Testis (tissue), 3 donors: ENCODE results near the gene COPS7A. TPM values are rescaled to one million over a fixed set of nuclear protein-coding genes. Genes with fewer than 3 reads are reported as not detected.

Experiments
- DNase-seq: peaks from one replicate; pipeline ENCODE4 v3.0.0-alpha.2; 2019
- H3K27ac ChIP-seq, 2 donors: fragments of 200-600 bp; sonication (generic); one replicate each; pipeline ENCODE4 v1.5.1; 2019
- H3K27me3 ChIP-seq: fragments of 200-600 bp; sonication (generic); one replicate; pipeline ENCODE4 v1.5.1; 2019
- H3K36me3 ChIP-seq: fragments of 200-600 bp; sonication (generic); one replicate; pipeline ENCODE4 v1.5.1; 2017; ENCODE audit warnings: low read depth; ENCODE audit errors: missing control alignments
- H3K4me1 ChIP-seq: fragments of 200-600 bp; sonication (generic); one replicate; pipeline ENCODE4 v1.5.1; 2019
- H3K4me3 ChIP-seq, 2 donors: fragments of 200-600 bp; sonication (generic); one replicate each; pipeline ENCODE4 v1.5.1; 2017 to 2019
- H3K9me3 ChIP-seq: fragments of 200-600 bp; sonication (generic); one replicate; pipeline ENCODE4 v1.5.1; 2017
- POLR2A ChIP-seq: fragments of 450-650 bp; IDR thresholded peaks from one replicate; pipeline ENCODE4 v1.6.1; 2017; ENCODE audit warnings: antibody characterized with exemption, mild to moderate bottlenecking, moderate library complexity
- WGBS, 2 donors: methylation state at CpG; one replicate each; pipeline ENCODE4 v1.1.5; 2018; 5-methylcytosine and 5-hydroxymethylcytosine counted together
- intact Hi-C: fragments of 100-400 bp; cut with DNase I; formaldehyde crosslinking; loops from one replicate; pipeline ENCODE4 v1.15.1; 2023; ENCODE audit warnings: low total_unique reads
- polyA plus RNA-seq: library from polyadenylated mRNA; stranded (reverse); fragments of 350-450 nt; fragmentation: Illumina TruSeq; extraction: RNeasy Lipid Tissue Mini Kit (QIAGEN cat#74804); gene quantifications from one replicate; pipeline ENCODE4 v1.2.3, GENCODE V29; 2014; ENCODE audit warnings: low read depth, low replicate concordance; ENCODE audit not compliant: insufficient read depth
- total RNA-seq, 2 donors: library from RNA; depleted of rRNA; stranded (reverse); fragments of >200 nt; gene quantifications; one replicate each; pipeline ENCODE4 v1.2.3, GENCODE V29; 2016
- TF ChIP-seq, protein P1 (sequence below), 3 experiments: fragments of 450-650 bp in 2 of 3; fragments of 200-600 bp in 1 of 3; sonication (generic) in 1 of 3; IDR thresholded peaks; one replicate each; pipeline ENCODE4 v1.5.1; 2016 to 2019; ENCODE audit warnings: antibody characterized with exemption in 3 of 3, mild to moderate bottlenecking in 2 of 3, moderate library complexity in 1 of 3

COPS7A gene
- total and polyA plus RNA-seq, 3 donors from 2014 or later: 68.3 to 82.4 (median 69.4) TPM

DNA sequence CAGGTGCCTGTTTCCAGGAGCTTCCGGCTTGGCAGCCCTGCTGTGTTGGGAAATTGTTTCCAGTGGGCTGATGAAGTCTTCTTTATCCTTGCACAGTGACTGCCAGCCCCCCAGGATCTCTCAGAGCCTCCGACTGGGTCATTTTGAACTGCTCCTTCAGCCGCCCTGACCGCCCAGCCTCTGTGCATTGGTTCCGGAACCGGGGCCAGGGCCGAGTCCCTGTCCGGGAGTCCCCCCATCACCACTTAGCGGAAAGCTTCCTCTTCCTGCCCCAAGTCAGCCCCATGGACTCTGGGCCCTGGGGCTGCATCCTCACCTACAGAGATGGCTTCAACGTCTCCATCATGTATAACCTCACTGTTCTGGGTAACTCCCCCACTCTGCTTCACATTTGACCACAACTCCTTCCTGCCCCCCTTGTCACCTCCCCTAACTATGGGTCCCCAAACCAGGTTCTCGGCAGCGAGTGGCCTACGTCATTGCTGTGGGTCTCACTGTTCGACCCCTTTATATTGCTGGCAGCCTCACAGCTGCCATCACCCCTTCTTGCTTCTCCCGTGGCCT is 50.7 kb downstream of the COPS7A start:
- Histone ChIP-seq H3K4me3 (no peak overlapping the region), H3K9me3 (no peaks in the 10 kb centered on the region), H3K27ac (peak overlapping the region; percentile 50 to 66), H3K36me3 (no peaks in the 10 kb centered on the region), H3K4me1 (peaks cover 44% of the 10 kb centered on the region), H3K27me3 (no peaks in the 10 kb centered on the region)
- intact Hi-C loops: loop anchor here (10.0 kb wide), 1 partner anchor 50 kb away; the partner anchor contains the start of genes GPR162 and P3H3
- WGBS, 2 donors: 82 to 85% methylated on average over 15 of the region's 15 CpGs
- DNase-seq: no peak
- TF ChIP-seq, protein P1, sequence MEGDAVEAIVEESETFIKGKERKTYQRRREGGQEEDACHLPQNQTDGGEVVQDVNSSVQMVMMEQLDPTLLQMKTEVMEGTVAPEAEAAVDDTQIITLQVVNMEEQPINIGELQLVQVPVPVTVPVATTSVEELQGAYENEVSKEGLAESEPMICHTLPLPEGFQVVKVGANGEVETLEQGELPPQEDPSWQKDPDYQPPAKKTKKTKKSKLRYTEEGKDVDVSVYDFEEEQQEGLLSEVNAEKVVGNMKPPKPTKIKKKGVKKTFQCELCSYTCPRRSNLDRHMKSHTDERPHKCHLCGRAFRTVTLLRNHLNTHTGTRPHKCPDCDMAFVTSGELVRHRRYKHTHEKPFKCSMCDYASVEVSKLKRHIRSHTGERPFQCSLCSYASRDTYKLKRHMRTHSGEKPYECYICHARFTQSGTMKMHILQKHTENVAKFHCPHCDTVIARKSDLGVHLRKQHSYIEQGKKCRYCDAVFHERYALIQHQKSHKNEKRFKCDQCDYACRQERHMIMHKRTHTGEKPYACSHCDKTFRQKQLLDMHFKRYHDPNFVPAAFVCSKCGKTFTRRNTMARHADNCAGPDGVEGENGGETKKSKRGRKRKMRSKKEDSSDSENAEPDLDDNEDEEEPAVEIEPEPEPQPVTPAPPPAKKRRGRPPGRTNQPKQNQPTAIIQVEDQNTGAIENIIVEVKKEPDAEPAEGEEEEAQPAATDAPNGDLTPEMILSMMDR (IDR thresholded peaks at IDR 0.05): no peak
- no peak for TF ChIP-seq POLR2A

DNA sequence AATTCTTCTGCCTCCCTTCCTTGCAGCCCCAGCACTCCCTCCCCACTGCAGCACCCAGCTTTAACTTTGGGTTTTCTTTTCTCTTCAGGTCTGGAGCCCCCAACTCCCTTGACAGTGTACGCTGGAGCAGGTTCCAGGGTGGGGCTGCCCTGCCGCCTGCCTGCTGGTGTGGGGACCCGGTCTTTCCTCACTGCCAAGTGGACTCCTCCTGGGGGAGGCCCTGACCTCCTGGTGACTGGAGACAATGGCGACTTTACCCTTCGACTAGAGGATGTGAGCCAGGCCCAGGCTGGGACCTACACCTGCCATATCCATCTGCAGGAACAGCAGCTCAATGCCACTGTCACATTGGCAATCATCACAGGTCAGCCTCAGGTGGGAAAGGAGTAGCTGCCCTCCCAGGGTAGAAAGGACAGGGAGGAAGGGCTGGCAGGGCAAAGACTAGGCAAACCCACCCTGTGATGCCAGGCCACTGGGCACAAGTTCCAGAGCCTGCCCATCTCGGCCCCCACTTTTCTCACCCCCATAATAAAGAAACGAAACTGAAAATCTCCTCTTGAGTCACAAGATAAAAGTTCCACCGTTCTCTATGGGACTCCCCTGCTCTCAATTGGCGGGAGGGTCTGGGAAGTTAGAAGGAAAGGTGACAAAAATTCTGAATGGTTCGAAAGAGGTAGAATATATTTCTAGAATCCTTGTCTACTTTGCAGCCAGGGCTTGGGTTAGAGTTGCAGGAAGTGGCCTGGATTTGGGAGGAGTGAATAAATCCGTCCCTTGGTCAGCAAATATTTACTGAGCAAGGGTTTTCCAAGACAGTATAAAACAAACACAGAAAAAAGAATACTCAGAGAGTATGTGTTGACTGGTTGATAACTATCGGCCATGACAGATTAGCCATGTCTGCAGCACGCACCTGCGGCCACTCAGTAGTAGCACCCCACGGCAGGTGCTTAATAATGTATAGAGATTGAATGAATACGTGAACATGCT is 51.6 kb downstream of the COPS7A start:
- TF ChIP-seq, protein P1 (IDR thresholded peaks at IDR 0.05): no peak
- no peak for TF ChIP-seq POLR2A
- intact Hi-C loops: loop anchor here (10.0 kb wide), 1 partner anchor 49 kb away; the partner anchor contains the start of genes GPR162 and P3H3
- WGBS, 2 donors: 82 to 84% methylated on average over 16 of the region's 16 CpGs

DNA sequence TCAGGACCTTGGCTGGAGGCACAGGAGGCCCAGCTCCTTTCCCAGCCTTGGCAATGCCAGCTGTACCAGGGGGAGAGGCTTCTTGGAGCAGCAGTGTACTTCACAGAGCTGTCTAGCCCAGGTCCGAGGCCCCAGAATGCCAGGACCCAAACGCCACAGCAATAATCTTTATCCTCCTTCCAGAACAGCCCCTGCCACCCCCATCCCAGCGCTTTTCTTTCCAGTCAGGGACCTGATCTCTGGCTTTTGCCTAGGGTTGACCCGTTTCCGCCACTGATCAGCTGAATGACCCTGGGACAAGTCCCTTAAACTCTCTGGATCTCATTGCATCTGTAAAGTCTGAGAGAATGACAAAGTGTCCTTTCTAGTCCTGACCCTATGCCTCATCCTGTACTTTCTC is 53.5 kb downstream of the COPS7A start:
- peaks cover 22% of the 10 kb centered on the region for H3K4me1 ChIP-seq
- intact Hi-C loops: loop anchor here (10.0 kb wide), 1 partner anchor 47 kb away; the partner anchor contains the start of genes GPR162 and P3H3
- no peaks in the 10 kb centered on the region for H3K36me3 ChIP-seq
- 78 to 86% methylated on average over 5 of the region's 5 CpGs for WGBS, 2 donors
- H3K9me3 ChIP-seq: no peaks in the 10 kb centered on the region
- no peak overlapping the region for H3K4me3 ChIP-seq
- TF ChIP-seq, protein P1 (IDR thresholded peaks at IDR 0.05): no peak
- TF ChIP-seq POLR2A: no peak
- no peaks in the 10 kb centered on the region for H3K27me3 ChIP-seq
- DNase-seq: no peak
- H3K27ac ChIP-seq: peak overlapping the region; percentile 84 to 87

More for the DNA sequence above, 51.6 kb downstream of the COPS7A start:
- H3K27ac ChIP-seq: no peak overlapping the region
- no peaks in the 10 kb centered on the region for H3K9me3 ChIP-seq
- DNase-seq: no peak
- H3K4me3 ChIP-seq: no peak overlapping the region
- H3K4me1 ChIP-seq: peaks cover 37% of the 10 kb centered on the region
- no peaks in the 10 kb centered on the region for H3K36me3 ChIP-seq
- H3K27me3 ChIP-seq: no peaks in the 10 kb centered on the region

DNA sequence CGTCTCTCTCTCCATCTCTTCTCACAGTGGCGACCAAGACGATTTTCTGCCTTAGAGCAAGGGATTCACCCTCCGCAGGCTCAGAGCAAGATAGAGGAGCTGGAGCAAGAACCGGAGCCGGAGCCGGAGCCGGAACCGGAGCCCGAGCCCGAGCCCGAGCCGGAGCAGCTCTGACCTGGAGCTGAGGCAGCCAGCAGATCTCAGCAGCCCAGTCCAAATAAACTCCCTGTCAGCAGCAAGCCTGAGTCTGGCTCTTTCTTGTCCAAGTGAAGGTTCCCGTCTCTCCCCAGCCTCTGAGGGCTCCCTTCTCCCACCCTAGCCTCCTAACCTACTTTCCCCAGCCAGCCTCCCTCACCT is 54.3 kb downstream of the COPS7A start:
- no peaks in the 10 kb centered on the region for H3K9me3 ChIP-seq
- peaks cover 22% of the 10 kb centered on the region for H3K4me1 ChIP-seq
- no peaks in the 10 kb centered on the region for H3K36me3 ChIP-seq
- peak; percentile 55 for DNase-seq
- H3K27ac ChIP-seq: peak overlapping the region; percentile 84 to 87
- no peaks in the 10 kb centered on the region for H3K27me3 ChIP-seq
- WGBS, 2 donors: 19 to 21% methylated on average over 14 of the region's 14 CpGs
- H3K4me3 ChIP-seq: peak overlapping the region; percentile 29 to 43
- intact Hi-C loops: loop anchor here (10.0 kb wide), 1 partner anchor 47 kb away; the partner anchor contains the start of genes GPR162 and P3H3
- TF ChIP-seq, protein P1 (IDR thresholded peaks at IDR 0.05): no peak
- no peak for TF ChIP-seq POLR2A
